Transverse colon (tissue), 4 donors: ENCODE measurements around the gene TRNP1. TPM values are rescaled to one million over a fixed set of nuclear protein-coding genes. Genes with fewer than 3 reads are reported as not detected.

Experiments
- DNase-seq: peaks from one replicate; pipeline ENCODE4 v3.0.0-alpha.2; 2019
- H3K27ac ChIP-seq, 4 donors: fragments of 200-600 bp; sonication (generic); 2 replicates each; pipeline ENCODE4 v1.5.1; 2016 to 2018; ENCODE audit warnings: inconsistent platforms in 4 of 4
- H3K27me3 ChIP-seq: fragments of 200-600 bp; sonication (generic); 2 replicates; pipeline ENCODE4 v1.5.1; 2017; ENCODE audit warnings: inconsistent platforms
- H3K36me3 ChIP-seq, 4 donors: fragments of 200-600 bp; sonication (generic); 2 replicates each; pipeline ENCODE4 v1.5.1; 2017 to 2019; ENCODE audit warnings: inconsistent platforms in 4 of 4
- H3K4me1 ChIP-seq, 4 donors: fragments of 200-600 bp; sonication (generic); 2 replicates each; pipeline ENCODE4 v1.5.1; 2017 to 2020; ENCODE audit warnings: inconsistent platforms in 4 of 4
- H3K4me3 ChIP-seq, 4 donors: fragments of 200-600 bp; sonication (generic); 1 replicate in 1 of 4; 2 replicates in 3 of 4; pipeline versions ENCODE4 v1.5.1 to v1.6.1; 2017 to 2019; ENCODE audit warnings: inconsistent platforms in 4 of 4
- H3K9me3 ChIP-seq, 2 donors: fragments of 200-600 bp; sonication (generic); 2 replicates each; pipeline ENCODE4 v1.5.1; 2017 to 2019; ENCODE audit warnings: inconsistent platforms in 2 of 2
- EP300 ChIP-seq: sonication (generic); formaldehyde crosslinking; IDR thresholded peaks from one replicate; pipeline ENCODE4 v1.6.1; 2017; ENCODE audit warnings: antibody characterized with exemption, low read depth
- POLR2A ChIP-seq: fragments of 450-650 bp; IDR thresholded peaks from one replicate; pipeline ENCODE4 v1.6.1; 2016; ENCODE audit warnings: antibody characterized with exemption, mild to moderate bottlenecking, moderate library complexity
- POLR2AphosphoS5 ChIP-seq, 3 donors: sonication (generic); formaldehyde crosslinking; IDR thresholded peaks; one replicate each; pipeline ENCODE4 v1.6.1; 2016; ENCODE audit warnings: antibody characterized with exemption in 3 of 3
- WGBS, 2 donors: methylation state at CpG; one replicate each; pipeline ENCODE4 v1.1.5; 2018; ENCODE audit warnings: low coverage in 1 of 2; 5-methylcytosine and 5-hydroxymethylcytosine counted together
- in situ Hi-C, 4 donors: fragments of 200-750 bp; cut with MboI; loops; one replicate each; pipeline versions ENCODE4 v1.15.0 to v1.15.1; 2017; ENCODE audit warnings: low sequenced_read_pairs in 3 of 4, low pct_ligation_motif_present in 1 of 4, low pct_unique_long_range_greater_than_20kb in 1 of 4
- intact Hi-C: fragments of 100-400 bp; cut with DNase I; formaldehyde crosslinking; loops from one replicate; pipeline ENCODE4 v1.15.1; 2023; ENCODE audit warnings: low total_unique reads
- total RNA-seq, 4 donors: library from RNA; depleted of rRNA; stranded (reverse); fragments of >200 nt; gene quantifications; one replicate each; pipeline ENCODE4 v1.1.0, GENCODE V29; 2016
- TF ChIP-seq, protein P1 (sequence below), 5 experiments: fragments of 200-600 bp in 3 of 5; fragments of 450-650 bp in 2 of 5; sonication (generic) in 3 of 5; IDR thresholded peaks; 1 replicate in 2 of 5; 2 replicates in 3 of 5; pipeline ENCODE4 v1.5.1; 2016 to 2017; ENCODE audit warnings: antibody characterized with exemption in 5 of 5, inconsistent platforms in 3 of 5, mild to moderate bottlenecking in 2 of 5, moderate library complexity in 1 of 5

TRNP1 gene
- total RNA-seq, 4 donors from 2014 or later: 0.80 to 4.1 (median 2.3) TPM; not detected in 1

DNA sequence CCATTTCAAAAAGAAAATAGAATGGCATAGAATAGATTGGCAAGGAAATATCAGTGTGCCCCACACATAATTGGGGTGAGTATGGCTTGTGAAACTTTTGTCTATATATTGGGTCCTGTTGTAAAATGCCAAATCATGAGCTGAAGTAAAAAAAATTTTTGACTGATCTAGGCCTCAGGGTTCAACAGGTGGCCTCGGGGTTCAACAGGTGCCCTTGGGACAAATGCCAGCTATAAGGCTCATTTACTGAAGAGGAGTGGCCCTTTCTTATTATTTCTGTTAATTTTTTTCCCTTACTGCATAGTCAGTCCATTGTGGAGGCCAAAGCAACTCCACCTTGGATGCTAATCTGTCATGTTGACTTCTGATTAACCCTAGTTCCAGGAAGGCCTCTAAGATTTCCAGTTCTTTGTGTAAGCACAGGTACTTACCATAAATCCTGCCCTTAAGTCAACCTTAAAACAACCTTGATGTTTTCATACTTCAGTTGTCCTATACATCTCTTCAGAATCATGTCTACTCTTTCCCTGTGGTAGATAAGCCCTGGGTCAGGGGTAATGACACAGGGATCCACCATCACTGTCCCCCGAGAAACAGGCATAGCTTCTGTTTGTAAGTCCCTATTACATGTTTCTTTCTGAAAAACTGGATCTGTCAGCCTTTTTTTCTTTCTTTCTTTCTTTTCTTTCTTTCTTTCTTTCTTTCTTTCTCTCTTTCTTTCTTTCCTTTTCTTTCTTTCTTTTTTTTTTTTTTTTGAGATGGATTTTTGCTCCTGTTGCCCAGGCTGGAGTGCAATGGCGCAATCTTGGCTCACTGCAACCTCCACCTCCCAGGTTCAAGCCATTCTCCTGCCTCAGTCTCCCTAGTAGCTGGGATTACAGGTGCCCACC, 16.6 kb upstream of the TRNP1 start:
- Histone ChIP-seq H3K4me3 (no peak overlapping the region), H3K27ac (no peak overlapping the region), H3K4me1 (no peaks in the 10 kb centered on the region), H3K36me3 (no peaks in the 10 kb centered on the region), H3K27me3 (no peaks in the 10 kb centered on the region), H3K9me3 (no peaks in the 10 kb centered on the region)
- TF ChIP-seq POLR2A (no peak), POLR2AphosphoS5 (IDR thresholded peaks at IDR 0.05) (no peak), EP300 (no peak)
- TF ChIP-seq, protein P1, sequence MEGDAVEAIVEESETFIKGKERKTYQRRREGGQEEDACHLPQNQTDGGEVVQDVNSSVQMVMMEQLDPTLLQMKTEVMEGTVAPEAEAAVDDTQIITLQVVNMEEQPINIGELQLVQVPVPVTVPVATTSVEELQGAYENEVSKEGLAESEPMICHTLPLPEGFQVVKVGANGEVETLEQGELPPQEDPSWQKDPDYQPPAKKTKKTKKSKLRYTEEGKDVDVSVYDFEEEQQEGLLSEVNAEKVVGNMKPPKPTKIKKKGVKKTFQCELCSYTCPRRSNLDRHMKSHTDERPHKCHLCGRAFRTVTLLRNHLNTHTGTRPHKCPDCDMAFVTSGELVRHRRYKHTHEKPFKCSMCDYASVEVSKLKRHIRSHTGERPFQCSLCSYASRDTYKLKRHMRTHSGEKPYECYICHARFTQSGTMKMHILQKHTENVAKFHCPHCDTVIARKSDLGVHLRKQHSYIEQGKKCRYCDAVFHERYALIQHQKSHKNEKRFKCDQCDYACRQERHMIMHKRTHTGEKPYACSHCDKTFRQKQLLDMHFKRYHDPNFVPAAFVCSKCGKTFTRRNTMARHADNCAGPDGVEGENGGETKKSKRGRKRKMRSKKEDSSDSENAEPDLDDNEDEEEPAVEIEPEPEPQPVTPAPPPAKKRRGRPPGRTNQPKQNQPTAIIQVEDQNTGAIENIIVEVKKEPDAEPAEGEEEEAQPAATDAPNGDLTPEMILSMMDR (IDR thresholded peaks at IDR 0.05): no peak
- DNase-seq: no peak
- 59 to 82% methylated on average over 3 of the region's 3 CpGs for WGBS, 2 donors
- in situ Hi-C loops: no loop called here
- intact Hi-C loops: no loop called here

- no peak overlapping the region for H3K4me3 ChIP-seq
- WGBS, 2 donors: 73 to 77% methylated on average over 2 of the region's 2 CpGs
- peaks cover under 1% of the 10 kb centered on the region for H3K27me3 ChIP-seq
- no peak for DNase-seq
- in situ Hi-C loops (no loop called here), intact Hi-C loops (no loop called here)
- H3K27ac ChIP-seq: no peak overlapping the region
- no peaks in the 10 kb centered on the region for H3K36me3 ChIP-seq
- TF ChIP-seq, protein P1 (IDR thresholded peaks at IDR 0.05): no peak
- TF ChIP-seq POLR2A (no peak), POLR2AphosphoS5 (IDR thresholded peaks at IDR 0.05) (no peak), EP300 (no peak)
- H3K4me1 ChIP-seq: no peaks in the 10 kb centered on the region
- no peaks in the 10 kb centered on the region for H3K9me3 ChIP-seq
Observed at GRCh38 chr1:26978901-26979300, 14.6 kb upstream of the TRNP1 start.

DNA sequence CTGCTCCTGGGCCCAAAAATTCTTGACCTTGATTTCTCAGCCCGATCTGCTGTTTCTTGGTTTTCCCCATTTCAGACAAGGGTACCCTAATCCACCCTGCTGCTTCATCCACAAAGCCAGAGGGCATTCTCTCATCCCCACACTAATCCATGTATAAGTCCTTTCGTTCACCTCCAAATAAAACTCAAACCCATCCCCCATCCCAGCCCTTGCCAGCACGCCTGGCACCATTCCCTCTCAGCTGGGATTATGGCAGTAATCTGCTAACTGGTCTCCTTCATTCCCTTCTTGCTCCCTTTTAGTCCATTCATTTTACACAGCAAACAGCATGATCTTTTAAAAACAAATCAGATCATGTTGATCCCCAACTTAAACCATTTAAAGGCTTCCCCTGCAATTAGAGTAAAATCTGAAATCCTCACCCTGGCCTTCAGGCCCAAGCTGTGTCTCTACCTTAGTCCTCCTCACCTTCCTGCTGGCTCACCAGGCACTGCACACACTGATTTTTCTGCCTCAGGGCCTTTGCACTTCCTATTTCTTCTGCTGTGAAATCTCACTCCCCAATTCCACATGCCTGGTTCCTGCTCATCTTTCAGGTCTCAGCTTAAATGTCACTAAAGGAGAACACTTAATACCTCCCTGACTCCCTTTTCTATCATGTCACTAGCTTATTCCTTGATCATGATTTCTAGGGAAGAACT, 12.2 kb upstream of the TRNP1 start:
- no peak for DNase-seq
- intact Hi-C loops: no loop called here
- no peaks in the 10 kb centered on the region for H3K36me3 ChIP-seq
- 82 to 87% methylated on average over 3 of the region's 3 CpGs for WGBS, 2 donors
- no peaks in the 10 kb centered on the region for H3K4me1 ChIP-seq
- TF ChIP-seq POLR2AphosphoS5 (IDR thresholded peaks at IDR 0.05) (no peak), EP300 (no peak), POLR2A (no peak)
- TF ChIP-seq, protein P1 (IDR thresholded peaks at IDR 0.05): no peak
- in situ Hi-C loops: no loop called here
- peaks cover 9% of the 10 kb centered on the region for H3K27me3 ChIP-seq
- no peak overlapping the region for H3K4me3 ChIP-seq
- no peak overlapping the region for H3K27ac ChIP-seq
- no peaks in the 10 kb centered on the region for H3K9me3 ChIP-seq

- Histone ChIP-seq H3K27me3 (peaks cover 9% of the 10 kb centered on the region), H3K27ac (no peak overlapping the region), H3K4me3 (no peak overlapping the region), H3K4me1 (no peaks in the 10 kb centered on the region), H3K9me3 (no peaks in the 10 kb centered on the region), H3K36me3 (no peaks in the 10 kb centered on the region)
- in situ Hi-C loops: no loop called here
- intact Hi-C loops: no loop called here
- WGBS, 2 donors: 51 to 70% methylated on average over 3 to 5 of the region's 5 CpGs
- DNase-seq: no peak
- TF ChIP-seq POLR2A (no peak), EP300 (no peak), POLR2AphosphoS5 (IDR thresholded peaks at IDR 0.05) (no peak)
- TF ChIP-seq, protein P1 (IDR thresholded peaks at IDR 0.05): no peak
Observed at GRCh38 chr1:26983863-26984262, 9.6 kb upstream of the TRNP1 start.
